Neural cell (in vitro differentiated cells): Measurements from ENCODE around the gene CRYBA1.

Experiments
- CTCF ChIP-seq: fragments of 450-650 bp; IDR thresholded peaks from 2 replicates; pipeline ENCODE4 v1.5.1; 2014; ENCODE audit warnings: antibody characterized with exemption, mild to moderate bottlenecking, moderate library complexity; ENCODE audit not compliant: poor library complexity, severe bottlenecking
- REST ChIP-seq: IDR thresholded peaks from 2 replicates; pipeline ENCODE4 v1.6.1; 2012; ENCODE audit warnings: borderline replicate concordance
- SMC3 ChIP-seq: fragments of 450-650 bp; conservative IDR thresholded peaks from 2 replicates; pipeline ENCODE4 v1.6.1; 2014; ENCODE audit warnings: antibody characterized with exemption, mild to moderate bottlenecking, moderate library complexity; ENCODE audit not compliant: poor library complexity

GRCh38 chr17:29233301-29233700 is 13.4 kb upstream of the CRYBA1 start:
- TF ChIP-seq CTCF (no peak), REST (no peak), SMC3 (no peak)
